Osteoblast (primary cell): Measurements from ENCODE around the gene TMEM239. TPM values are rescaled to one million over a fixed set of nuclear protein-coding genes. Genes with fewer than 3 reads are reported as not detected.

ENCODE experiments used
- DNase-seq: peaks from one replicate; pipeline ENCODE4 v3.0.0; 2011; ENCODE audit warnings: low spot score, mixed read lengths; ENCODE audit not compliant: insufficient read length; ENCODE audit errors: missing footprints
- H2AFZ ChIP-seq: 2 replicates; pipeline ENCODE4 v1.6.0; 2011; ENCODE audit warnings: mild to moderate bottlenecking, low read length
- H3K27ac ChIP-seq: 2 replicates; pipeline ENCODE4 v1.5.1; 2011; ENCODE audit warnings: mild to moderate bottlenecking, low read depth, low read length, moderate library complexity
- H3K27me3 ChIP-seq: 2 replicates; pipeline ENCODE4 v1.6.0; 2012; ENCODE audit warnings: mild to moderate bottlenecking, control low read depth, inconsistent platforms, low read length, moderate library complexity; ENCODE audit not compliant: insufficient read depth
- H3K36me3 ChIP-seq: 2 replicates; pipeline ENCODE4 v1.5.1; 2011; ENCODE audit warnings: mild to moderate bottlenecking, low read length, control low read depth, moderate library complexity; ENCODE audit not compliant: insufficient read depth
- H3K4me1 ChIP-seq: 2 replicates; pipeline ENCODE4 v1.5.1; 2011; ENCODE audit warnings: mild to moderate bottlenecking, low read length, control low read depth, moderate library complexity; ENCODE audit not compliant: insufficient read depth
- H3K4me2 ChIP-seq: 2 replicates; pipeline ENCODE4 v1.6.0; 2011; ENCODE audit warnings: mild to moderate bottlenecking, low read length; ENCODE audit not compliant: insufficient read depth
- H3K4me3 ChIP-seq: fragments of 200-600 bp; sonication (generic); 3 replicates; pipeline ENCODE4 v1.5.1; 2012; ENCODE audit warnings: mild to moderate bottlenecking, low read length, inconsistent platforms; ENCODE audit not compliant: insufficient read depth
- H3K79me2 ChIP-seq: 2 replicates; pipeline ENCODE4 v1.6.0; 2012; ENCODE audit warnings: mild to moderate bottlenecking, low read length, control low read depth, inconsistent platforms; ENCODE audit not compliant: insufficient read depth
- H3K9me3 ChIP-seq: 2 replicates; pipeline ENCODE4 v1.5.1; 2011; ENCODE audit warnings: low read depth, low read length, control low read depth
- H4K20me1 ChIP-seq: 2 replicates; pipeline ENCODE4 v1.6.0; 2012; ENCODE audit warnings: mild to moderate bottlenecking, low read length, control low read depth; ENCODE audit not compliant: insufficient read depth
- CTCF ChIP-seq: IDR thresholded peaks from 2 replicates; pipeline ENCODE4 v1.5.1; 2011; ENCODE audit warnings: mild to moderate bottlenecking, low read depth, low read length, moderate library complexity; ENCODE audit errors: extremely low read depth
- total RNA-seq: library from RNA; depleted of rRNA; stranded (reverse); fragments of >200 nt; gene quantifications from 2 replicates; pipeline ENCODE4 v1.2.3, GENCODE V29; 2012

TMEM239 gene
- total RNA-seq, 1 donor = under 0.01 TPM

DNA sequence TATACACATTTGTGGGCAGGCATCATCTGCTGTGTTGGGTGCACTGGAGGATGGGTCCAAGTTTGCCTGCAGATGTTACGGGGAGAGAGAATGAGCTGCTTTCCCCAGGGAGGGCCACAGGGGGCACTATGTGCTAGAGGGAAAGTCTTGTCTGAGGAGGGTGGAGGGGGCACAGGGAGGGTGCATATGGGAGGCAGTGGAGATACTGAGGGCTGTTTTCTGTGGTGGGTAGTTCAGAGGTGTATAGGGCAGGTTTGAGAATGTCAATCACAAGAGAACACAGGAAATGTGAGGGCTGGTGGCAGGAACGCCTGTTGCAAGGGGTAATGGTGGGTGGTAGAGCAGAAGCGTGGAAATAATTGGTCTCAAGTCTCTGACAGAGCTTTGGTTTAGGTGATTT is 49.5 kb downstream of the TMEM239 start:
- Histone ChIP-seq H3K9me3 (no peaks in the 10 kb centered on the region), H3K4me1 (peaks cover 5% of the 10 kb centered on the region), H2AFZ (no peak overlapping the region), H3K27ac (no peak overlapping the region), H3K36me3 (peaks cover 25% of the 10 kb centered on the region), H3K27me3 (no peaks in the 10 kb centered on the region), H4K20me1 (peaks cover 5% of the 10 kb centered on the region), H3K4me3 (no peak overlapping the region), H3K4me2 (no peak overlapping the region), H3K79me2 (no peaks in the 10 kb centered on the region)
- TF ChIP-seq CTCF = no peak
- peak; percentile 69 for DNase-seq

GRCh38 chr20:2866236-2866635 is 50.1 kb downstream of the TMEM239 start:
- peak; percentile 22 for DNase-seq
- H3K36me3 ChIP-seq = peaks cover 19% of the 10 kb centered on the region
- no peak overlapping the region for H2AFZ ChIP-seq
- H3K9me3 ChIP-seq = no peaks in the 10 kb centered on the region
- TF ChIP-seq CTCF = no peak
- H4K20me1 ChIP-seq = no peaks in the 10 kb centered on the region
- peaks cover 10% of the 10 kb centered on the region for H3K4me1 ChIP-seq
- H3K4me3 ChIP-seq = no peak overlapping the region
- no peaks in the 10 kb centered on the region for H3K27me3 ChIP-seq
- H3K4me2 ChIP-seq = no peak overlapping the region
- H3K79me2 ChIP-seq = no peaks in the 10 kb centered on the region
- H3K27ac ChIP-seq = no peak overlapping the region

DNA sequence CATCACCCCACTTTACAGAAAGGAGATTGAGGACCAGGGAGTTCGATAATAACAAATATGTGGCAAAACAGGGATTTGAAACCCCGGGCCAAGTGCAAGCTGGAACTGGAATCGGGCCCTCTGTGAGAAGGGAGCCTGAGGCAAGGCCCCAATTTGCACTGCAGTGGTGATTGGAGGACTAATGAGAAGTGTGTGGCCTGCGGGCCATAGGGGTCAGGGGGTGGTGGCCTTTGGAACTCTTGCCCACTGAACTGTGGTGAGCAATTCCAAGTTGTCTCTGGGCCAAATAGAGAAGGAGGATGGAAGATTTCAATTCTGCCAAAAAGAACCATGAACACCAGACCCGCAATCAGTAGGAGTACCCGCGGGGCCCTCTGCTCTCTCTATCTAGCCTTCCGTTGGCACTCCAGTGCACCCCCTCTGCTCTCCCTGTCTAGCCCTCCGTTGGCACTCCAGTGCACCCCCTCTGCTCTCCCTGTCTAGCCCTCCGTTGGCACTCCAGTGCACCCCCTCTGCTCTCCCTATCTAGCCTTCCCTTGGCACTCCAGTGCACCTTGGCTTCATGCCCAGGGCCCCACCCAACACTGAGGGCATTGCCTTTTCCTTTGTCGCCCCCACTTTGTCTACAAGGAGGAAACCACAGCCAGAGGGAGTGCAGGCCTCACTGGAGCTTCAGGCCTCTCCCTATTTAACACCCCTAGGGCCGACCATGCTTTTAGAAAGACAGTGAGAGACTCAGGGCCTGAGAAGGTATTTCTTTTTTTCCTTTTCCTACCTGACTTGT is 51.1 kb downstream of the TMEM239 start:
- Histone ChIP-seq H2AFZ (no peak overlapping the region), H3K27ac (no peak overlapping the region)

More for the DNA sequence above, 51.1 kb downstream of the TMEM239 start:
- H3K27me3 ChIP-seq = no peaks in the 10 kb centered on the region
- peak; percentile 37 for DNase-seq
- no peaks in the 10 kb centered on the region for H4K20me1 ChIP-seq
- no peaks in the 10 kb centered on the region for H3K79me2 ChIP-seq
- no peak for TF ChIP-seq CTCF
- no peak overlapping the region for H3K4me2 ChIP-seq
- H3K4me1 ChIP-seq = peaks cover 16% of the 10 kb centered on the region
- peaks cover 12% of the 10 kb centered on the region for H3K36me3 ChIP-seq
- no peaks in the 10 kb centered on the region for H3K9me3 ChIP-seq
- H3K4me3 ChIP-seq = no peak overlapping the region

Other genes starting within 250 kb of the TMEM239 start
- 86.0 and 91.2 TPM in 2 replicates for gene NOP56, start 163.7 kb upstream of the TMEM239 start, total RNA-seq
- gene IDH3B, start 152.1 kb upstream of the TMEM239 start, total RNA-seq = 67.5 and 71.7 TPM in 2 replicates
- under 0.01 and 0.29 TPM in 2 replicates for gene EBF4, start 123.6 kb upstream of the TMEM239 start, total RNA-seq
- under 0.01 and 0.88 TPM in 2 replicates for gene CPXM1, start 15.7 kb upstream of the TMEM239 start, total RNA-seq
- gene C20orf141, start 1.4 kb upstream of the TMEM239 start, total RNA-seq = 0.29 and 0.36 TPM in 2 replicates
- 21.5 and 24.2 TPM in 2 replicates for gene PCED1A, start 24.3 kb downstream of the TMEM239 start, total RNA-seq
- 36.2 and 40.1 TPM in 2 replicates for gene VPS16, start 24.4 kb downstream of the TMEM239 start, total RNA-seq
- 44.2 and 51.0 TPM in 2 replicates for gene PTPRA, start 57.1 kb downstream of the TMEM239 start, total RNA-seq
- gene GNRH2, start 227.3 kb downstream of the TMEM239 start, total RNA-seq = 0.29 TPM in 1 of 2 replicates, not detected in the other
- 20.6 and 21.0 TPM in 2 replicates for gene MRPS26, start 229.7 kb downstream of the TMEM239 start, total RNA-seq